Measurements from ENCODE around the gene JTB. TPM values are rescaled to one million over a fixed set of nuclear protein-coding genes. Genes with fewer than 3 reads are reported as not detected.

Gene JTB
- total RNA-seq, 1 experiment from 2014 or later: 280 TPM

DNA sequence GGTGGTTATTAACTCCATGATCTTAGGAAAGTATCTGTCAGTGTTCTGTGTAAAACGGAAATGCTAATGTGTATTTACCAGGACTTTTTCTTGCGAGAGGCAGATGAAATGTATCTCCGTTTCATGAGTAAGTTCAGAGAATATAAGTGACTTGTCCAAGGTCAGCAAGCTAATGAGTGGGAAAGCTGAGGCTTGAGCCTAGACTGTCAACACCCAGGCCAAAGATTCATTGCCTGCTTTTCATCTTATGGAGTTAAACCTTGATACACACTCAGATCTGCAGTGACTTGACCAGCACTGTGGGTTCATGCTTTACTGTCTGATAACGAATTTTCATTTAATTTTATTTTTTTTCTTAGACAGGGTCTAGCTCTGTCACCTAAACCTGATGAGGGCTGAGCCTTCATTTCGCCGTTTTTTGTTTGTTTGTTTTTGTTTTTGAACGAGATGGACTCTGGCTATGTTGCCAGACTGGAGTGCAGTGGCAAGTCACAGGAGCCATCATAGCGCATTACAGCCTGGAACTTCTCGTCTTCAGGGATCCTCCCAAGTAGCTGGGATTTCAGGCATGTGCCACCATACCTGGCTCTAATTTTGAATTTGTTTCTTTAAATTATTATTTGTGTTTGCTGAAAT lies 918 bp upstream of the JTB start:
- no peak for DNase-seq (ENCODE audit: low spot score)

- no peak for DNase-seq (ENCODE audit: low spot score)
Observed at GRCh38 chr1:153976819-153977249, 640 bp downstream of the JTB start.

DNA sequence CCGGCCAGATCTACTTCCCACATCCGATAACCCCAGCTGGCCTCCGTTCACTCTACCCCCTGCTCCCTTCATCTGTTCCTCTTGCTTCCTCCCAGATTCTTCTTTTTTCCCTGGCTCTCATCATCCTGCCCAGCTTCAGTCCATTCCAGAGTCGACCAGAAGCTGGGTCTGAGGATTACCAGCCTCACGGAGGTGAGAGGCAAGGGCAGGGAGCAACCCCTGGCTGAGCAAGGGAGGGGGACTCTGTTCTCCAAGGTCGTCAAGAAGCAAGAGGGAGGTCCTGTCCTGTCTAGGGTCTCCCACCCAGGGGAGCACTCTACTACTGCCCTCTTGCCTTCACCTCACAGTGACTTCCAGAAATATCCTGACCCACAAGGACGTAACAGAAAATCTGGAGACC lies 3.9 kb downstream of the JTB start:
- no peak for DNase-seq (ENCODE audit: low spot score)

- DNase-seq (ENCODE audit: low spot score): no peak
Observed at GRCh38 chr1:153973071-153973470, 4.4 kb downstream of the JTB start.

DNA sequence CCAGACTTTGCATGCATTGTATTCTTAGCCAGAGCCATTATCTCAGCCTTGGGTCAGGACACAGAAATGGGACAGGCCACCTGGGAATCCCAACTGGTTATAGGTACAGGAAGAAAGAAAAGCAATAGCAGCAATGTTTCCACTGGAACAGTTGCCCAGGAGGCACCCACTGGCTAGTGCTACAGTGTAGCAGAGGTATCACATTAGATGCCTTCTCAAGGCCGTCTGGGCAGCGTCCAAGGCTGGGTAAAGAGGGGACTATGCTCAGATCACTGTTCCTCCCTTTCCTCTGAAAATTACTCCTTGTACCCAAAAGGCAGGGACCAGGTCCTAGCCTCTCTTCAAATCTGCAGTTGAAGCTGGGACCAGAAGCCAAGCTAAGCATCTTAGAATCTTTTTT lies 7.1 kb downstream of the JTB start:
- no peak for DNase-seq (ENCODE audit: low spot score)

- no peak for DNase-seq (ENCODE audit: low spot score)
Observed at GRCh38 chr1:153968972-153969371, 8.5 kb downstream of the JTB start.

DNA sequence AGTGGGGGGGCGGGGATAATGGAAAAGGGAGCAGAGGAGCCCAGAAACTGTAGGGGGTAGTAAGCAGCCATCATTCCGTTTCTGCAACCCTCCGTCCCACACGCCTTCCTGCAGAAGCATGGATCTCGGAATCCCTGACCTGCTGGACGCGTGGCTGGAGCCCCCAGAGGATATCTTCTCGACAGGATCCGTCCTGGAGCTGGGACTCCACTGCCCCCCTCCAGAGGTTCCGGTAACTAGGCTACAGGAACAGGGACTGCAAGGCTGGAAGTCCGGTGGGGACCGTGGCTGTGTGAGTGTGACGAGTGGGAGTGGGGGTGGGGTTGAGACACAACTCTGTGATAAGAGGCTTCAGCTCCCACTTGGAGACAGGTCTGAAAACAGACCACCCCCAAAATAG lies 9.1 kb downstream of the JTB start:
- no peak for DNase-seq (ENCODE audit: low spot score)

DNA sequence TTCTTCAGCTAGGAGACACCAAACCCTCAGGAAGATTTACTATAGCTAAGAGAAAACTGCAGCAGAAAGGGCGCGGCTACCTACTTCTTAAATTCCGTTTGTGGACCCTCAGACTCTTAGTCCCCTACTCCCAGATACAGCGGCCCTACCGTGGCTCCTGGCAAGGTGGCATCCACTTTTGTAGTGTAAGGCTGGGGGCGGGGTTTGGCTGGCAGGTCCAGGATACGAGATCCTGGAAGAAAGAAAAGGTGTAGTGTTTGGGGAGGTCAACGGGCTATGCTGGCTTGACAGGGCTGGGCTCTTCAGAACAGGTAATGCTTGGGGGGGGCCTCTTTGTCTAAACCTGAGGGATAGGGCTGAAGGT lies 9.5 kb downstream of the JTB start:
- no peak for DNase-seq (ENCODE audit: low spot score)

DNA sequence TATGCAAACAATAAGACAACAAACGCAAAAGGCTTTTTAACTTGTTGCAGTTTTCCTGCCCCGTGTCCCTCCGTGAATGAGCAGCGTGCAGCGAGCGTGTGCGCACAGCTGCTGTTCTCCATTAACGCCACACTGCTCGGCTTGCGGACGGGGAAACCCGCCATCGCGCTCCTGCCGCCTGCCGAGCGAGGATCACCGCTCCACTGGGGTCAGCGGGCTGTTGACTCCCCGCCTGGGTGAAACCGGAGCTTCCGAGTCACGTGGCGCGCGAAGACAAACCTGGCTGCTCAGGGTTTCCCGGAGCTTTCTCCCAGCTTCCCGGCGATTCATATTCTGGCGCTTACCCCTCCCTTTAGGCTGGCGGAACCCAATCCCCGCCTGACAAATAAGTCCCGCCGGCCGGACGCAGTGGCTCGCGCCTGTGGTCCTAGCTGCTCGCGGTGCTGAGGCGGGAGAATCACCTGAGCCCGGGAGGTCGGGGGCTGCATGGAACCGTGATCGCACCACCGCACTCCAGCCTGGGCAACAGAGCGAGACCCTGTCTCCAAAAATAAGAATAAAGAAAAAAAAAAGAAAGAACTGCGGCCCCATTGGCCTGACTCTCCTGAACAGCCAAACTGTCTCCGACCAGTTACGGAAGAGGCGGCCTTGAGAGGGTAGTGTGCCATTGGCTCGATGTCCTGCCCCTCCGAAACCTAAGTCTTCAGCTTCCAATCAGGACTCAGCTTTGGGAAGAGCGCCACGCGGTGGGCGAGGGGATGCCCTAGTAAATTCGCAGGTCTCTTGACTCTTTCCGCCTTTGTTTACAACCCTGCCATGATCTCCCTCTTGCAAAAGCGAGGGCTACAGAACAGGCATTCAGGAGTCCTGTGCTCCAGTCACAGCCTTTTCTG lies 10.1 kb downstream of the JTB start, which contains the start of gene CREB3L4:
CREB3L4 (plus strand) TSS at position 796 of the 893 bp plus-strand sequence. CDS start 624 bp downstream, outside the sequence.
- peak; percentile 97 for DNase-seq (ENCODE audit: low spot score)

DNA sequence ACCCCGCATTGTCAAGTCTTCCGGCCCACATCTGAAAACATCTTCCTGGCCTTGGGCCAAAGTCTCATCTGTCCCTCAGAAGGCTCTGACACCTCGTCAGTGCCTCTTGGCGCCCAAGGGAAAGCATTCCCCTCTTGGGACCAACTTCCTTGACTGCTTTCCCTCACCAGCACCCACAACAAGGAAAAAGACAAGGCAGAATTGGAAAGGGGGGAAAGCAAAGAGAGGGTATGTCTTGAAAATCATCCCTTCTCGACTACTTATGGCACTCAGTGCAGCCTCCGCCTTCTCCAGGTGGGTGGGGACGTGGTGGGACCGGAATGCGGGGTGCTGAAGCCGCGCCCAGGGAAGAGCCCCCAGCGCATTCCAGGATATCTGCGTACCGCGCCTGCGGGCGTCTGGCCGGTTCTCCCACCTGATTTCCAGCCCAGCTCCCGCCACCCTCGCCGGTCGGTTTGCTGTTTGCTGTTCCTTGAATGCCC lies 13.6 kb downstream of the JTB start:
- DNase-seq (ENCODE audit: low spot score): peak; percentile 80

DNA sequence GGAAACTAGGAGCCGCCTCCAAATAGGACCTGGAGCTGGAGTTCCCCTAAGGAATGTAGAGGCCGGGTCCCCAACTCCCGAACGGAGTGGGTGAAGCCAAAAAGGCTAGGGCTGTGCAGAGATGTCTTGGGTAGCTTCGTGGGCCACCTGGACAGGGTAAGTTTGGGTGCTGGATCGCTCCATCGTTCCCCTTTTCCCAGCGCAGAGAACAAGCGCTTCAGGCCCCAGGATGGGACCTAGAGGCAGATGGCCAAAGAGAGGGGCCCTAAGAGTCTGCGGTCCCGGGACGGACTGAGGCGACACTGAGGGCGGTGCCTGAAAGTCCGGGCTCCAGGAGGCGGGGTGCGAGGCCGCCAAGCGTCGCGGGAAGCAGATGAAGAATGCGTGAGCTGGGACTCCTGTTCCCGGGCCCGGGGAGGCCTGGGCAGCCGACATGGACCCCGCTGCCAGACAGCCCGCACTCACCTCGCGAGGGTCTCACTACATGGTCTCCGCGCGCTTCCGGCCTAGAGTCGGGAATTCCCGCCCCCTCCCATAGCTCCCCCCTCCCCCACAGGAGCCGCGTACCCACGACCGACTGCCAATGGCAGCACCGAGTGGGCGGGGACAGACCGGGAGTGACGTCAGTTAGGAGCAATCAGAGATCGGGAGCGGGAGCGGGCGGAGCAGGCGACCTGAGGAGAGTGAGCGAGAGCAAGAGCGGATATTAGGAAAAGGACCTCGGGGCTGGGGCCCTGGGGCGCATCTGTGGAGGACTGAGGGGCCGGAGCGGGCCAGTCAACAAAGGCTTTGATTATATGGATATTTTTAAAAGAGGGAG lies 14.2 kb downstream of the JTB start, which contains the start of gene SLC39A1:
SLC39A1 (minus strand) TSS at position 508 of the 820 bp plus-strand sequence. CDS start 822 bp downstream, outside the sequence.
- DNase-seq (ENCODE audit: low spot score): peak; percentile 98

GRCh38 chr1:153962088-153963029 lies 15.1 kb downstream of the JTB start:
- DNase-seq (ENCODE audit: low spot score): peak; percentile 82

- DNase-seq (ENCODE audit: low spot score): no peak
Observed at GRCh38 chr1:153961421-153961820, 16.1 kb downstream of the JTB start.

- DNase-seq (ENCODE audit: low spot score): no peak
Observed at GRCh38 chr1:153960206-153960605, 17.3 kb downstream of the JTB start.

DNA sequence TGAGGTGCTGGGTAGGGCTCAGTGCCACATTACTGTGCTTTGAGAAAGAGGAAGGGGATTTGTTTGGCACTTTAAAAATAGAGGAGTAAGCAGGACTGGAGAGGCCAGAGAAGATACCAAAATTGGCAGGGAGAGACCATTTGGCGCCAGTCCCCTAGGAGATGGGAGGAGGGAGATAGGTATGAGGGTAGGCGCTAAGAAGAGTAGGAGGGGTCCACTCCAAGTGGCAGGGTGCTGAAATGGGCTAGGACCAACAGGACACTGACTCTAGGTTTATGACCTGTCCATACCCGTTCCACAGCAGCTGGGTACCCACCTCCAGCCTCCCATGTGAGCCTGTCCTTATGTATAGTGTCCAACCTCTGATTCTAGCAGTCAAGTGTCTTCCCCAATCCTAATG lies 18.0 kb downstream of the JTB start:
- DNase-seq (ENCODE audit: low spot score): no peak

- no peak for DNase-seq (ENCODE audit: low spot score)
Observed at GRCh38 chr1:153958961-153959260, 18.6 kb downstream of the JTB start.

GRCh38 chr1:153958111-153958960 lies 19.1 kb downstream of the JTB start, which contains the start of gene CRTC2:
Gene CRTC2, minus strand, starts transcription at chr1:153958612. Its CDS starts 115 bp downstream, at chr1:153958497.
- DNase-seq (ENCODE audit: low spot score): peak; percentile 98

DNA sequence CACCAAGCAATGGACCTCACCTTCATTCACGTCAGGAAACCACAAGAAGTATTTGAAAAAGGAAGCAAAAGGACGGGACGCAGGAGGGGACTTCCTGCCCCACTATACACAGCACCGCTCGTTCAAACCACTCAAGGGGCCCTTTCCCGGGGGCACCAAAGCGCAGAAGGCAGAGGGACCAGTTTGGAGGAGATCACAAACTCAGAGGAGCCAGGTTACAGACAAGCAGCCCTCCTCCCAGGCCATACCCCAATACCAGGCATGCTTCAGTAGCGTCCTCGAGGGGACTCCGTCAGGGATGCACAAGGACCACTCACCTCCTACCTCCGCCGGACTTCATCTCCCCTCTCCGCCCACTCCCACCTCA lies 19.7 kb downstream of the JTB start:
- peak; percentile 26 for DNase-seq (ENCODE audit: low spot score)

- DNase-seq (ENCODE audit: low spot score): no peak
Observed at GRCh38 chr1:153956997-153957715, 20.3 kb downstream of the JTB start.
